ENCODE data around the gene CLP1.

GRCh38 chr11:57668434-57668782 lies 10.8 kb downstream of the CLP1 start:
- no peak for TF ChIP-seq CTCF (IDR thresholded peaks at IDR 0.05 in 8 of 11, conservative IDR thresholded peaks at IDR 0.05 in 3 of 11)
- no peak for TF ChIP-seq POLR2A (IDR thresholded peaks at IDR 0.05)
- TF ChIP-seq POLR2AphosphoS5 (IDR thresholded peaks at IDR 0.05): no peak

Data from spleen (tissue), 7 donors.